ENCODE data around the gene APMAP.
A peak's percentile ranks its signal among the peaks of the same experiment; 100 is the strongest.

APMAP gene

DNA sequence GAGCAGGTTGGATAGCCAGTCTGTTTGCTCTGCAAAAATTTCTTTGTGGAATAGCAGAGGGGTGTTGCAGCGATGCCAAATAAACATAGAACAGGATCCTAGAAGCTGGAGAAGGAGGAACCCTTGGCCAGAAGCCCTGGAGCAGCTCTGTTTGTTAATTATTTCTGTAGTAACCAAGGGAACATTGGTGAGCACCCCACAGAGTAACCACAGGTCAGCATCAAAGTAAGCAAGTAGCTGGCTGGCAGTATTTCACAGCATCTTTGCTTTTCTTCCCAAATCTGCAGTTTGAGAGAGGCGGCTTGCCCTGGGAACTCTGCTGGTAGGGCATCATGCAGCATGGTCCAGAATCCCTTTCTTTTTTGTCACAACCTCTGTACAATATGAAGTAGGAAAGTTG is 12.7 kb upstream of the APMAP start:
- no peak for TF ChIP-seq CREB1 (IDR thresholded peaks at IDR 0.05; ENCODE audit: low read depth)
- no peak for TF ChIP-seq YY1 (IDR thresholded peaks at IDR 0.05; ENCODE audit: low read depth)
- no peak for TF ChIP-seq MAX (IDR thresholded peaks at IDR 0.05)
- TF ChIP-seq TCF12 (IDR thresholded peaks at IDR 0.05; ENCODE audit: low read depth) = no peak
- TF ChIP-seq EP300 (IDR thresholded peaks at IDR 0.05; ENCODE audit: borderline replicate concordance) = no peak
- TF ChIP-seq RAD21 (IDR thresholded peaks at IDR 0.05; ENCODE audit: low read depth) = no peak
- TF ChIP-seq REST (IDR thresholded peaks at IDR 0.05; ENCODE audit: low read depth) = no peak
- TF ChIP-seq TAF1 (IDR thresholded peaks at IDR 0.05; ENCODE audit: low read depth) = no peak
- no peak for TF ChIP-seq ZBTB7A (IDR thresholded peaks at IDR 0.05; ENCODE audit: low read depth)
- no peak for TF ChIP-seq USF1 (IDR thresholded peaks at IDR 0.05)
- no peak for TF ChIP-seq TEAD4 (IDR thresholded peaks at IDR 0.05)
- no peak for TF ChIP-seq EGR1 (IDR thresholded peaks at IDR 0.05)
- no peak for TF ChIP-seq NFIC (IDR thresholded peaks at IDR 0.05)
- TF ChIP-seq CEBPB (IDR thresholded peaks at IDR 0.05) = no peak
- no peak for TF ChIP-seq FOXM1 (IDR thresholded peaks at IDR 0.05; ENCODE audit: borderline replicate concordance, low read depth)

GRCh38 chr20:25003002-25003401 is 10.5 kb upstream of the APMAP start:
- TF ChIP-seq MAX (IDR thresholded peaks at IDR 0.05) (no peak), RAD21 (IDR thresholded peaks at IDR 0.05; ENCODE audit: low read depth) (no peak), CEBPB (IDR thresholded peaks at IDR 0.05) (no peak), EP300 (IDR thresholded peaks at IDR 0.05; ENCODE audit: borderline replicate concordance) (no peak)

DNA sequence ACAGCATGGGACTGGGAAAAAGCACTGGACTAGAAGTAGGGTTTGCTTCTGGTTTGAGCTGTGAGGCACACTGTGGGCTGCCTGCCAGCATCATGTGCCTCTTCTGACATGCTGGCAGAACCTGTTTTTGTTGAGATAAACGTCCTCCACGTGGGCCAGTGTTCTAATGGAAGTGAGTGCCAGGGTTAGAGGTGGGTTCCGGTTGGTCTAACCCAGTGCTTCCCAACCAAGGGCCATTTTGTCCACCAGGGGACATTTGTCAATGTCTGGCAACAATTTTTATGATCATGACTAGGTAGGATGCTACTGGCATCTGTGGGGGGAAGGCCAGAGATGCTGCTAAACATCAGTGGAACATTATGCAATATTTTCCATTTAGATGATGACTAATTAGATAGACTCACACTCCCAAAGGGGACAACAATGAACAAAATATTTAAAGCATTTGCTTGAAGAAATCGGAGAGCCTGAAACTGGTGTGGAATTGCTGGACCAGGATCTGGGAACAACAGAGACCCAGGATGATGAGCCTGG is 7.8 kb upstream of the APMAP start:
- TF ChIP-seq TAF1 (IDR thresholded peaks at IDR 0.05; ENCODE audit: low read depth) = no peak
- TF ChIP-seq TCF12 (IDR thresholded peaks at IDR 0.05; ENCODE audit: low read depth) = peak; percentile 79
- no peak for TF ChIP-seq CREB1 (IDR thresholded peaks at IDR 0.05; ENCODE audit: low read depth)
- TF ChIP-seq CEBPB (IDR thresholded peaks at IDR 0.05) = peak; percentile 93
- peak; percentile 74 for TF ChIP-seq TEAD4 (IDR thresholded peaks at IDR 0.05)
- no peak for TF ChIP-seq ZBTB7A (IDR thresholded peaks at IDR 0.05; ENCODE audit: low read depth)
- TF ChIP-seq FOXM1 (IDR thresholded peaks at IDR 0.05; ENCODE audit: borderline replicate concordance, low read depth) = no peak; the same call in 1 of the 2 replicates
- no peak; the same call in 1 of the 2 replicates for TF ChIP-seq RAD21 (IDR thresholded peaks at IDR 0.05; ENCODE audit: low read depth)
- TF ChIP-seq USF1 (IDR thresholded peaks at IDR 0.05) = peak; percentile 85
- peak; percentile 92 for TF ChIP-seq NFIC (IDR thresholded peaks at IDR 0.05)
- no peak for TF ChIP-seq REST (IDR thresholded peaks at IDR 0.05; ENCODE audit: low read depth)
- peak; percentile 94 for TF ChIP-seq MAX (IDR thresholded peaks at IDR 0.05)
- peak; percentile 81 for TF ChIP-seq EP300 (IDR thresholded peaks at IDR 0.05; ENCODE audit: borderline replicate concordance)
- TF ChIP-seq EGR1 (IDR thresholded peaks at IDR 0.05) = no peak
- TF ChIP-seq YY1 (IDR thresholded peaks at IDR 0.05; ENCODE audit: low read depth) = peak; percentile 69

DNA sequence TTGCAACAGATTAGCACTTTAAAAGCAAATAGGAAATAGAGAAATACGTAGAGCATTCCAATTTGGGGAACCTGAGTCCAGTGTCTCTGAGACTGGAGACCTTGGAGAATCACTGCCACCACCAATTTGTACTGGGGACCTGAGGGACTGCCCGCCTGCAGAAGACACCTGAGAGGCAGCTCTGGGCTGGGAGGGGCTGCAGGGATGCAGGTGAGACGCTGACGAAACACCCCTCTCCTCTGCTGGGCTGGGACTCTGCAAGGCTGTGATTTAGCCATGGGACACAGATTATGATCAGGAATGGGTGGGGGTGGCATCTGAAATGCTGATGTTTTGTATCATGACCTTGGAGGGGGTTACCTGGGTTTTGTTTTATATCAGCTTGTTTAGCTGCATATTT is 7.0 kb upstream of the APMAP start:
- TF ChIP-seq CREB1 (IDR thresholded peaks at IDR 0.05; ENCODE audit: low read depth) (no peak), EP300 (IDR thresholded peaks at IDR 0.05; ENCODE audit: borderline replicate concordance) (no peak), FOXM1 (IDR thresholded peaks at IDR 0.05; ENCODE audit: borderline replicate concordance, low read depth) (no peak), TEAD4 (IDR thresholded peaks at IDR 0.05) (no peak), USF1 (IDR thresholded peaks at IDR 0.05) (no peak), MAX (IDR thresholded peaks at IDR 0.05) (no peak), EGR1 (IDR thresholded peaks at IDR 0.05) (no peak), TAF1 (IDR thresholded peaks at IDR 0.05; ENCODE audit: low read depth) (no peak), TCF12 (IDR thresholded peaks at IDR 0.05; ENCODE audit: low read depth) (no peak), YY1 (IDR thresholded peaks at IDR 0.05; ENCODE audit: low read depth) (no peak), RAD21 (IDR thresholded peaks at IDR 0.05; ENCODE audit: low read depth) (no peak), NFIC (IDR thresholded peaks at IDR 0.05) (no peak), CEBPB (IDR thresholded peaks at IDR 0.05) (no peak)

Data from Ishikawa (cell line).